Measurements from ENCODE around the gene PAF1. TPM values are rescaled to one million over a fixed set of nuclear protein-coding genes. Genes with fewer than 3 reads are reported as not detected.

PAF1 gene
- total RNA-seq, 1 experiment from 2014 or later: 901 TPM

DNA sequence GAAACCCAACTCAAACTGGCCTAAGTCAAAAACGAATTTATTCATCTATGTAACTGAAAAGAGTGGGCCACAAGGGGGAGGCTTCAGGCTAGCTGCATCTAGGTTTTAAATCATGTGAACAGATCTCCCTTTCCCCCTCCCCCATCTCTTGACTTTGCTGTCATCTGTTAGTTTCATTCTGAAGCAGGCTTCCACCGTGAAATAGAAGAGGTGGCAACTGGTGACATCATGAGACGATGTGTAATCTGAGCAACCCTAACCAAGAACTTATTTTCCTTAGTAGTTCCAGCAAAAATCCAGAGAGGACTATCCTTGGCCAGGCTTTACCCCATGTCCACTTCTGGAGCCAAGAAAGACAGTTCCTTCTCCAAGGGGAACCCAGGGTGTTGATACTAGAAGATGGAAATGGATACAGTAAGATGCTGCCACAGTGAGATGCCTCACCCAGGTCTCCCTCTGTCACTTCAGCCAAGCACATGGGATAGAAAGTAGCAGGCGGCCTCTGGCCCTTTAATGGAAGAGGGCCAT, 39.3 kb downstream of the PAF1 start:
- intact Hi-C loops (cut with micrococcal nuclease; ENCODE audit: unreplicated experiment): no loop called here
- Histone ChIP-seq H3K27ac (ENCODE audit: low read length) (no peak overlapping the region), H3K27me3 (ENCODE audit: control insufficient read depth, insufficient read depth, low read length) (no peaks in the 10 kb centered on the region), H3K4me1 (ENCODE audit: control insufficient read depth, insufficient read depth, low read length) (no peaks in the 10 kb centered on the region), H3K4me3 (ENCODE audit: low read depth in 2 of 2, low read length in 2 of 2) (no peak overlapping the region), H3K36me3 (ENCODE audit: control insufficient read depth, insufficient read depth, low read length) (peaks cover 84% of the 10 kb centered on the region), H3K9me3 (ENCODE audit: control insufficient read depth, insufficient read depth, low read depth, low read length) (no peaks in the 10 kb centered on the region)
- DNase-seq (ENCODE audit: low read depth, low spot score): no peak
- in situ Hi-C loops (cut with HindIII; ENCODE audit: low pct_unique_long_range_greater_than_20kb, low sequenced_read_pairs): loop anchor here (5.0 kb wide), 2 partner anchors 41 to 196 kb away; partner anchors contain the start of genes MED29 and PAF1
- TF ChIP-seq SIN3A (IDR thresholded peaks at IDR 0.05; ENCODE audit: borderline replicate concordance, insufficient read depth, low read depth, low read length): no peak
- BruUV-seq (replicated peaks): no TSS peak
- ChIA-PET POLR2A (interaction anchor here (3.5 kb wide), 2 partner anchors 11 to 39 kb away, joined by 17 to 26 read pairs; partner anchors contain the start of genes MED29 and PAF1), CTCF (interaction anchor here (1.3 to 1.8 kb wide), 2 partner anchors 9 to 27 kb away, joined by 4 to 10 read pairs; partner anchors contain the start of gene SAMD4B)
- ATAC-seq: peak; percentile 6

DNA sequence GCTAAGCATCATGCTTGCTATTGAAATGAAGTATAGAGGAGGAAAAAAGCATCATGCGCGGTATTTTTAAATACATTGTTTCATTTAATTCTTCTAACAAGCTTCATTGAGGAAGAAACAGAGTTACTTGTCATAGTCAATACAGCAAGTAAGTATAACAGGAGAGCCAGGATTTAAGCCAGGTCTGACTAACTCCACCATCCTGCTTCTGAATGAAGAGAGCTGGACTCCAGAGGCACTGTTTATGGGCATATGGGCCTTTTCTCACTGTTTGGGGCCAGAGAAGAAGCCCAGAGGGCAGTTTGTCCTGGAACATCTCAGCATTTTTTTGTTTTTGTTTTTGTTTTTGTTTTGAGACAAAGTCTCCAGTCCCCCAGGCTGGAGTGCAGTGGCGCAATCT, 40.8 kb downstream of the PAF1 start:
- Histone ChIP-seq H3K27ac (ENCODE audit: low read length) (no peak overlapping the region), H3K4me1 (ENCODE audit: control insufficient read depth, insufficient read depth, low read length) (peaks cover 12% of the 10 kb centered on the region), H3K27me3 (ENCODE audit: control insufficient read depth, insufficient read depth, low read length) (no peaks in the 10 kb centered on the region), H3K4me3 (ENCODE audit: low read depth in 2 of 2, low read length in 2 of 2) (no peak overlapping the region), H3K36me3 (ENCODE audit: control insufficient read depth, insufficient read depth, low read length) (peaks cover 84% of the 10 kb centered on the region), H3K9me3 (ENCODE audit: control insufficient read depth, insufficient read depth, low read depth, low read length) (no peaks in the 10 kb centered on the region)
- DNase-seq (ENCODE audit: low read depth, low spot score) (no peak), ATAC-seq (no peak)
- in situ Hi-C loops (cut with HindIII; ENCODE audit: low pct_unique_long_range_greater_than_20kb, low sequenced_read_pairs): loop anchor here (5.0 kb wide), 2 partner anchors 42 to 197 kb away; partner anchors contain the start of genes MED29 and PAF1
- ChIA-PET POLR2A (interaction anchor here (0.6 to 3.5 kb wide), 12 partner anchors 9 to 151 kb away, joined by 3 to 26 read pairs (median 4); partner anchors contain the start of genes MED29 and PAF1), CTCF (interaction anchor here (0.6 to 1.8 kb wide), 12 partner anchors 8 to 417 kb away, joined by 3 to 12 read pairs (median 4); partner anchors contain the start of gene SAMD4B)
- BruUV-seq (replicated peaks): no TSS peak
- intact Hi-C loops (cut with micrococcal nuclease; ENCODE audit: unreplicated experiment): no loop called here
- TF ChIP-seq POLR2AphosphoS5 (IDR thresholded peaks at IDR 0.05; ENCODE audit: low read depth, low read length) (no peak), SIN3A (IDR thresholded peaks at IDR 0.05; ENCODE audit: borderline replicate concordance, insufficient read depth, low read depth, low read length) (no peak), TCF7L2 (IDR thresholded peaks at IDR 0.05; ENCODE audit: low read depth, low read length) (no peak)
- TF ChIP-seq, protein P1, sequence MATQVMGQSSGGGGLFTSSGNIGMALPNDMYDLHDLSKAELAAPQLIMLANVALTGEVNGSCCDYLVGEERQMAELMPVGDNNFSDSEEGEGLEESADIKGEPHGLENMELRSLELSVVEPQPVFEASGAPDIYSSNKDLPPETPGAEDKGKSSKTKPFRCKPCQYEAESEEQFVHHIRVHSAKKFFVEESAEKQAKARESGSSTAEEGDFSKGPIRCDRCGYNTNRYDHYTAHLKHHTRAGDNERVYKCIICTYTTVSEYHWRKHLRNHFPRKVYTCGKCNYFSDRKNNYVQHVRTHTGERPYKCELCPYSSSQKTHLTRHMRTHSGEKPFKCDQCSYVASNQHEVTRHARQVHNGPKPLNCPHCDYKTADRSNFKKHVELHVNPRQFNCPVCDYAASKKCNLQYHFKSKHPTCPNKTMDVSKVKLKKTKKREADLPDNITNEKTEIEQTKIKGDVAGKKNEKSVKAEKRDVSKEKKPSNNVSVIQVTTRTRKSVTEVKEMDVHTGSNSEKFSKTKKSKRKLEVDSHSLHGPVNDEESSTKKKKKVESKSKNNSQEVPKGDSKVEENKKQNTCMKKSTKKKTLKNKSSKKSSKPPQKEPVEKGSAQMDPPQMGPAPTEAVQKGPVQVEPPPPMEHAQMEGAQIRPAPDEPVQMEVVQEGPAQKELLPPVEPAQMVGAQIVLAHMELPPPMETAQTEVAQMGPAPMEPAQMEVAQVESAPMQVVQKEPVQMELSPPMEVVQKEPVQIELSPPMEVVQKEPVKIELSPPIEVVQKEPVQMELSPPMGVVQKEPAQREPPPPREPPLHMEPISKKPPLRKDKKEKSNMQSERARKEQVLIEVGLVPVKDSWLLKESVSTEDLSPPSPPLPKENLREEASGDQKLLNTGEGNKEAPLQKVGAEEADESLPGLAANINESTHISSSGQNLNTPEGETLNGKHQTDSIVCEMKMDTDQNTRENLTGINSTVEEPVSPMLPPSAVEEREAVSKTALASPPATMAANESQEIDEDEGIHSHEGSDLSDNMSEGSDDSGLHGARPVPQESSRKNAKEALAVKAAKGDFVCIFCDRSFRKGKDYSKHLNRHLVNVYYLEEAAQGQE (IDR thresholded peaks at IDR 0.05; ENCODE audit: insufficient read depth in 1 of 2, low read depth in 2 of 2, low read length in 1 of 2): no peak
- TF ChIP-seq, protein P2, sequence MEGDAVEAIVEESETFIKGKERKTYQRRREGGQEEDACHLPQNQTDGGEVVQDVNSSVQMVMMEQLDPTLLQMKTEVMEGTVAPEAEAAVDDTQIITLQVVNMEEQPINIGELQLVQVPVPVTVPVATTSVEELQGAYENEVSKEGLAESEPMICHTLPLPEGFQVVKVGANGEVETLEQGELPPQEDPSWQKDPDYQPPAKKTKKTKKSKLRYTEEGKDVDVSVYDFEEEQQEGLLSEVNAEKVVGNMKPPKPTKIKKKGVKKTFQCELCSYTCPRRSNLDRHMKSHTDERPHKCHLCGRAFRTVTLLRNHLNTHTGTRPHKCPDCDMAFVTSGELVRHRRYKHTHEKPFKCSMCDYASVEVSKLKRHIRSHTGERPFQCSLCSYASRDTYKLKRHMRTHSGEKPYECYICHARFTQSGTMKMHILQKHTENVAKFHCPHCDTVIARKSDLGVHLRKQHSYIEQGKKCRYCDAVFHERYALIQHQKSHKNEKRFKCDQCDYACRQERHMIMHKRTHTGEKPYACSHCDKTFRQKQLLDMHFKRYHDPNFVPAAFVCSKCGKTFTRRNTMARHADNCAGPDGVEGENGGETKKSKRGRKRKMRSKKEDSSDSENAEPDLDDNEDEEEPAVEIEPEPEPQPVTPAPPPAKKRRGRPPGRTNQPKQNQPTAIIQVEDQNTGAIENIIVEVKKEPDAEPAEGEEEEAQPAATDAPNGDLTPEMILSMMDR (IDR thresholded peaks at IDR 0.05): no peak

DNA sequence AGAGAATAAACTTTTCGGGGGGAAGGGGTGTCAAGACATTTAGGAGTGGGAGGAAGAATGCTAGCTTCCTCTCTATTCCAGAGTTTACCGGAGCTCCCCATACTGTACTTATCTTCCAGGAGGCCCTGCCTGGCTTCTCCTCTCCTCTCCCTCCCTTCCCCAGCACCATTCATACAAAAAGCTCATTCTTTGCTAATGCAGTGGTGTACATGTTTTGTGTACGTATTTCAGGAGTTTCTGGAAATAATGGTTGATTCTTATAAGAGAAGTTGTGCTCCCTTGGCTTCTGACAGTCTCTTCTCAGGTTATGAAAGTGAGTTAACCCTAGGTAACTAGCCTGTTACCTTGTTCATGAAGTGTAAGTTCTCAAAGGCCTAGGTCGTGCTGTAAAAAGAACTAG, 41.6 kb downstream of the PAF1 start:
- in situ Hi-C loops (cut with HindIII; ENCODE audit: low pct_unique_long_range_greater_than_20kb, low sequenced_read_pairs): loop anchor here (10.0 kb wide), 1 partner anchor 55 kb away; the partner anchor contains the start of gene IFNL1

More for the DNA sequence above, 41.6 kb downstream of the PAF1 start:
- no peak for DNase-seq (ENCODE audit: low read depth, low spot score)
- H3K27ac ChIP-seq (ENCODE audit: low read length): no peak overlapping the region
- H3K4me3 ChIP-seq (ENCODE audit: low read depth in 2 of 2, low read length in 2 of 2): no peak overlapping the region
- ChIA-PET CTCF (interaction anchor here (0.5 to 1.8 kb wide), 8 partner anchors 10 to 443 kb away, joined by 3 to 5 read pairs (median 4); partner anchors contain the start of gene PLEKHG2), POLR2A (interaction anchor here (0.5 to 3.5 kb wide), 7 partner anchors 13 to 857 kb away, joined by 3 to 26 read pairs (median 8); partner anchors contain the start of genes MED29, PAF1 and RPS16)
- H3K27me3 ChIP-seq (ENCODE audit: control insufficient read depth, insufficient read depth, low read length): no peaks in the 10 kb centered on the region
- TF ChIP-seq TCF7L2 (IDR thresholded peaks at IDR 0.05; ENCODE audit: low read depth, low read length) (no peak), SIN3A (IDR thresholded peaks at IDR 0.05; ENCODE audit: borderline replicate concordance, insufficient read depth, low read depth, low read length) (no peak), POLR2AphosphoS5 (IDR thresholded peaks at IDR 0.05; ENCODE audit: low read depth, low read length) (no peak)
- TF ChIP-seq, protein P2 (IDR thresholded peaks at IDR 0.05): no peak
- TF ChIP-seq, protein P1 (IDR thresholded peaks at IDR 0.05; ENCODE audit: insufficient read depth in 1 of 2, low read depth in 2 of 2, low read length in 1 of 2): no peak
- ATAC-seq: 0 out of 2 replicates have a peak, but pooled peaks have one; percentile 14
- no peaks in the 10 kb centered on the region for H3K9me3 ChIP-seq (ENCODE audit: control insufficient read depth, insufficient read depth, low read depth, low read length)
- H3K4me1 ChIP-seq (ENCODE audit: control insufficient read depth, insufficient read depth, low read length): peaks cover 20% of the 10 kb centered on the region
- BruUV-seq (replicated peaks): no TSS peak
- intact Hi-C loops (cut with micrococcal nuclease; ENCODE audit: unreplicated experiment): no loop called here
- H3K36me3 ChIP-seq (ENCODE audit: control insufficient read depth, insufficient read depth, low read length): peaks cover 84% of the 10 kb centered on the region
